Globus pallidus (tissue), 1 donor: ENCODE data around the gene ARMC3.
A peak's percentile ranks its signal among the peaks of the same experiment; 100 is the strongest.

Experiments used
- DNase-seq: peaks from one replicate; pipeline ENCODE4 v3.0.0-alpha.2; 2015; ENCODE audit warnings: low spot score

The ARMC3 gene

GRCh38 chr10:22992075-22992474, 64.2 kb downstream of the ARMC3 start:
- DNase-seq = no peak

GRCh38 chr10:22992621-22993020, 64.8 kb downstream of the ARMC3 start:
- no peak for DNase-seq

- no peak for DNase-seq
Measured at GRCh38 chr10:22993314-22993713, 65.5 kb downstream of the ARMC3 start.

GRCh38 chr10:22997096-22997495, 69.2 kb downstream of the ARMC3 start:
- DNase-seq = peak; percentile 53

- no peak for DNase-seq
Measured at GRCh38 chr10:22998091-22998490, 70.2 kb downstream of the ARMC3 start.

- no peak for DNase-seq
Measured at GRCh38 chr10:22999942-23000341, 72.1 kb downstream of the ARMC3 start.

- DNase-seq = peak; percentile 51
Measured at GRCh38 chr10:23001901-23002516, 74.2 kb downstream of the ARMC3 start.

- DNase-seq = no peak
Measured at GRCh38 chr10:23005150-23005549, 77.3 kb downstream of the ARMC3 start.

- peak; percentile 67 for DNase-seq
Measured at GRCh38 chr10:23013581-23014335, 85.9 kb downstream of the ARMC3 start.

GRCh38 chr10:23015021-23015707, 87.3 kb downstream of the ARMC3 start:
- DNase-seq = no peak

GRCh38 chr10:23016636-23017035, 88.8 kb downstream of the ARMC3 start:
- DNase-seq = no peak

GRCh38 chr10:23019633-23020032, 91.8 kb downstream of the ARMC3 start:
- no peak for DNase-seq

- DNase-seq = no peak
Measured at GRCh38 chr10:23021430-23021829, 93.6 kb downstream of the ARMC3 start.

GRCh38 chr10:23024002-23024401, 96.1 kb downstream of the ARMC3 start:
- DNase-seq = no peak

- DNase-seq = no peak
Measured at GRCh38 chr10:23031318-23031717, 103.5 kb downstream of the ARMC3 start.

GRCh38 chr10:23034790-23035189, 106.9 kb downstream of the ARMC3 start:
- DNase-seq = no peak

GRCh38 chr10:23035569-23035968, 107.7 kb downstream of the ARMC3 start:
- peak; percentile 48 for DNase-seq

GRCh38 chr10:23037152-23037551, 109.3 kb downstream of the ARMC3 start:
- no peak for DNase-seq

- peak; percentile 94 for DNase-seq
Measured at GRCh38 chr10:23037561-23037960, 109.7 kb downstream of the ARMC3 start.

- no peak for DNase-seq
Measured at GRCh38 chr10:23038172-23038571, 110.3 kb downstream of the ARMC3 start.

- DNase-seq = no peak
Measured at GRCh38 chr10:23040002-23040401, 112.1 kb downstream of the ARMC3 start.

- DNase-seq = no peak
Measured at GRCh38 chr10:23046027-23046426, 118.2 kb downstream of the ARMC3 start.
